Upper lobe of left lung (tissue), 4 donors: ENCODE data around the gene GATAD2B.

Source experiments
- CTCF ChIP-seq, 6 experiments: fragments of 450-650 bp in 4 of 6; fragments of 200-600 bp in 2 of 6; sonication (generic) in 2 of 6; IDR thresholded peaks; one replicate each; pipeline ENCODE4 v1.5.1; 2016 to 2019; ENCODE audit warnings: antibody characterized with exemption in 6 of 6
- EP300 ChIP-seq, 4 donors: sonication (generic); formaldehyde crosslinking; IDR thresholded peaks; one replicate each; pipeline ENCODE4 v1.5.1; 2017; ENCODE audit warnings: antibody characterized with exemption in 4 of 4, control low read depth in 2 of 4
- POLR2A ChIP-seq, 4 donors: fragments of 450-650 bp; IDR thresholded peaks; one replicate each; pipeline ENCODE4 v1.5.1; 2016 to 2017; ENCODE audit warnings: antibody characterized with exemption in 4 of 4, mild to moderate bottlenecking in 2 of 4
- POLR2AphosphoS5 ChIP-seq, 2 donors: sonication (generic); formaldehyde crosslinking; IDR thresholded peaks; one replicate each; pipeline ENCODE4 v1.5.1; 2017; ENCODE audit warnings: antibody characterized with exemption in 2 of 2

GRCh38 chr1:153872934-153873333 is 49.8 kb downstream of the GATAD2B start:
- TF ChIP-seq EP300 (IDR thresholded peaks at IDR 0.05) (no peak), POLR2A (IDR thresholded peaks at IDR 0.05) (no peak), CTCF (IDR thresholded peaks at IDR 0.05) (no peak), POLR2AphosphoS5 (IDR thresholded peaks at IDR 0.05) (no peak)
